Muscle of leg (tissue), 9 donors: ENCODE data around the gene PLXNB1. TPM values are rescaled to one million over a fixed set of nuclear protein-coding genes. Genes with fewer than 3 reads are reported as not detected.

Experiments
- polyA plus RNA-seq, 8 donors: library from polyadenylated mRNA; unstranded; fragments of 120-200 nt; gene quantifications; one replicate each; pipeline versions ENCODE4 v1.2.1 to v1.2.3, GENCODE V29; 2013; ENCODE audit warnings: inconsistent platforms in 1 of 8, low replicate concordance in 1 of 8; ENCODE audit not compliant: insufficient read length in 8 of 8, insufficient read depth in 1 of 8
- total RNA-seq: library from RNA; stranded (reverse); fragments of 120-200 nt; gene quantifications from one replicate; pipeline ENCODE4 v1.2.4, GENCODE V29; 2013

Gene PLXNB1
- total and polyA plus RNA-seq, 9 donors: 11.1 to 33.4 (median 19.0) TPM

Other genes starting within 250 kb of the PLXNB1 start
- gene CDC25A, start 241.7 kb downstream of the PLXNB1 start, total RNA-seq: 3.8 TPM
- 1 to 10 TPM; 4.2 to 6.2 (median 5.2) TPM for gene CDC25A, start 241.7 kb downstream of the PLXNB1 start, polyA plus RNA-seq
- gene CAMP, start 206.6 kb downstream of the PLXNB1 start, total RNA-seq: 0.49 TPM
- 1 to 10 TPM in 7 of 8 donors, under 1 TPM in 1; 0.71 to 2.3 (median 1.8) TPM for gene CAMP, start 206.6 kb downstream of the PLXNB1 start, polyA plus RNA-seq
- gene ZNF589, start 189.0 kb downstream of the PLXNB1 start, total RNA-seq: 5.7 TPM
- 10 to 100 TPM in 1 of 8 donors, 1 to 10 TPM in 7; 5.5 to 10.3 (median 8.2) TPM for gene ZNF589, start 189.0 kb downstream of the PLXNB1 start, polyA plus RNA-seq
- gene NME6, start 128.7 kb downstream of the PLXNB1 start, total RNA-seq: 26.2 TPM
- gene NME6, start 128.7 kb downstream of the PLXNB1 start, polyA plus RNA-seq: 10 to 100 TPM; 19.0 to 24.8 (median 22.0) TPM
- not detected for gene SPINK8, start 96.4 kb downstream of the PLXNB1 start, total RNA-seq
- under 1 TPM in 1 of 8 donors, not detected in 7; 0.49 TPM for gene SPINK8, start 96.4 kb downstream of the PLXNB1 start, polyA plus RNA-seq
- 0.09 TPM for gene FBXW12, start 57.9 kb downstream of the PLXNB1 start, total RNA-seq
- under 1 TPM in 6 of 8 donors, not detected in 2; 0.05 to 0.30 (median 0.18) TPM for gene FBXW12, start 57.9 kb downstream of the PLXNB1 start, polyA plus RNA-seq
- gene CCDC51, start 10.0 kb upstream of the PLXNB1 start, total RNA-seq: 12.6 TPM
- 10 to 100 TPM; 11.2 to 17.9 (median 13.3) TPM for gene CCDC51, start 10.0 kb upstream of the PLXNB1 start, polyA plus RNA-seq
- gene TMA7, start 10.2 kb upstream of the PLXNB1 start, total RNA-seq: 391 TPM
- gene TMA7, start 10.2 kb upstream of the PLXNB1 start, polyA plus RNA-seq: 100 to 1,000 TPM; 170 to 268 (median 207) TPM
- gene ATRIP, start 16.7 kb upstream of the PLXNB1 start, total RNA-seq: 6.5 TPM
- gene ATRIP, start 16.7 kb upstream of the PLXNB1 start, polyA plus RNA-seq: 1 to 10 TPM; 7.1 to 9.6 (median 7.8) TPM
- gene SHISA5, start 74.1 kb upstream of the PLXNB1 start, total RNA-seq: 55.1 TPM
- gene SHISA5, start 74.1 kb upstream of the PLXNB1 start, polyA plus RNA-seq: 10 to 100 TPM; 60.9 to 91.3 (median 74.6) TPM
- gene PFKFB4, start 126.7 kb upstream of the PLXNB1 start, total RNA-seq: 5.5 TPM
- 1 to 10 TPM; 3.7 to 5.9 (median 4.7) TPM for gene PFKFB4, start 126.7 kb upstream of the PLXNB1 start, polyA plus RNA-seq
- gene UCN2, start 133.7 kb upstream of the PLXNB1 start, total RNA-seq: not detected
- under 1 TPM in 5 of 8 donors, not detected in 3; 0.08 to 0.95 (median 0.09) TPM for gene UCN2, start 133.7 kb upstream of the PLXNB1 start, polyA plus RNA-seq
- gene COL7A1, start 165.2 kb upstream of the PLXNB1 start, total RNA-seq: 4.2 TPM
- gene COL7A1, start 165.2 kb upstream of the PLXNB1 start, polyA plus RNA-seq: 10 to 100 TPM in 1 of 8 donors, 1 to 10 TPM in 7; 3.1 to 37.0 (median 7.8) TPM
- gene UQCRC1, start 179.6 kb upstream of the PLXNB1 start, total RNA-seq: 138 TPM
- 100 to 1,000 TPM; 167 to 201 (median 195) TPM for gene UQCRC1, start 179.6 kb upstream of the PLXNB1 start, polyA plus RNA-seq
- gene TMEM89, start 191.7 kb upstream of the PLXNB1 start, total RNA-seq: not detected
- gene TMEM89, start 191.7 kb upstream of the PLXNB1 start, polyA plus RNA-seq: not detected
- gene SLC26A6, start 205.4 kb upstream of the PLXNB1 start, total RNA-seq: 9.8 TPM
- gene SLC26A6, start 205.4 kb upstream of the PLXNB1 start, polyA plus RNA-seq: 10 to 100 TPM in 4 of 8 donors, 1 to 10 TPM in 4; 7.9 to 12.6 (median 9.4) TPM
- 0.22 TPM for gene CELSR3, start 232.8 kb upstream of the PLXNB1 start, total RNA-seq
- 1 to 10 TPM in 1 of 8 donors, under 1 TPM in 7; 0.30 to 1.1 (median 0.50) TPM for gene CELSR3, start 232.8 kb upstream of the PLXNB1 start, polyA plus RNA-seq